GM18951 (cell line): Measurements from ENCODE around the gene TMEM135.

Experiments
- POLR2A ChIP-seq: IDR thresholded peaks from 4 replicates; pipeline ENCODE4 v1.6.1; 2011; ENCODE audit warnings: mild to moderate bottlenecking; ENCODE audit not compliant: insufficient read length, insufficient read depth; ENCODE audit errors: extremely low read depth
- in situ Hi-C: fragments of 300-500 bp; cut with MboI; formaldehyde crosslinking; loops from one replicate; pipeline ENCODE4 v1.12.0; 2022; ENCODE audit warnings: low sequenced_read_pairs, mixed read lengths, inconsistent platforms; ENCODE audit not compliant: unreplicated experiment

The TMEM135 gene

GRCh38 chr11:87323899-87324298, 286.2 kb downstream of the TMEM135 start:
- in situ Hi-C loops = no loop called here

GRCh38 chr11:87324817-87325489, 287.2 kb downstream of the TMEM135 start:
- in situ Hi-C loops = no loop called here

More at GRCh38 chr11:87323899-87324298, 286.2 kb downstream of the TMEM135 start:
- no peak for TF ChIP-seq POLR2A

DNA sequence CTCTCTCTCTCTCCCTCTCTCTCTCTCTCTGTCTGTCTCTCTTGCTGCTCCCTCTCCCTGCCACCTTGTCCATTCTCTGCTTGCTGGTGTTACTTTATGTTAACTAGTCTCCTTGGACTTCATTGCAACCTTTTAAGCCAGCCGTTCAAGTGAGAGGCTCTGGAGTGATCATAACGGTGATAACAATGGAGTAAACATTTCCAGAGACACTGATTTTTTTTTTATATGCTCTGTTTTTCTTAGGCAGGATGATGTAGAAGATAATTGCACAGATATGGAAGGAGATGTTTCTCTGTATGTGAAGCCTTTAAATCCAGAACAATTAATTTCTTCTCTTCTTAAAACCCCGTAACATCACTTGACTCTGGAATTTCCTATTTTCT, 287.7 kb downstream of the TMEM135 start:
- in situ Hi-C loops = no loop called here
- TF ChIP-seq POLR2A = no peak

More at GRCh38 chr11:87324817-87325489, 287.2 kb downstream of the TMEM135 start:
- no peak for TF ChIP-seq POLR2A

GRCh38 chr11:87326594-87326993, 288.9 kb downstream of the TMEM135 start:
- TF ChIP-seq POLR2A = no peak
- in situ Hi-C loops = no loop called here

DNA sequence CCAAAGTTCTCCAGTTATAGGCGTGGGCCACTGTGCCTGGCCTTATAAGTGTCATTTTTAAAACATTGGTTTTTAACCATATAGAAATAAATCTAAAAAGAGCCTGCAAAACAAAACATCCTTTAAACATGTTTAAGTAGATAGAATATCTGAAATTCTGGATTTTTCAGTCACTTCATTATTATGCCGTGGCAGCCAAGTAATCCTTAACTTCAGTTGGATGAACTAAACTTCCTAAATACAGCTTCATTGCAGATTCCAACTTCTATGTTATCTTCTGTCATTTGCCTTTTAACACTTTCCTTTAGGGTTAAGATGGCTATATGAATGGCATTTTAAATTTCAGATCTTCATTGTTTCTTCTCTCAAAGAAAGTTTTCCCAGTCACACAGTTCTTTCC, 291.4 kb downstream of the TMEM135 start:
- in situ Hi-C loops = no loop called here
- no peak for TF ChIP-seq POLR2A

DNA sequence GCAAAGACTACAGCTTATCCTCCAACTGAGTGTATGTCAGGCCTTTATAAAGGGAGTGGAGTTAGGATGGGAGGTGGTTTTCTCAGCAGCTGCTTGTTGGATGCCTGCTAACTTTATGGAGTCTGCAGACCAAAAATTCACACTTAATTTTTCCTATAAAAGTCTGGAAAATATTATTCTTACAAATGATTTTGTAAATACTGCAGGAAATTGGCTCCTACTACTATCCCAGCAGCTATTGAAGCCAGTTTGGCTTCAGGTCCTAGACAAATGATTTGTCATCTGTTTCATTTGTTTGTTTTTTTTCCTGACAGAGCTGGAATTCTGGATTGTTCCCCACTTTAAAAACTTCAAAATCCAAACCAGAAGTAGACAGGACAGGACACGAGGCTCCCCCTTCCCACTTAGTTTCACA, 292.5 kb downstream of the TMEM135 start:
- TF ChIP-seq POLR2A = no peak
- in situ Hi-C loops = no loop called here

- no peak for TF ChIP-seq POLR2A
- in situ Hi-C loops = no loop called here
Observed at GRCh38 chr11:87331273-87331672, 293.5 kb downstream of the TMEM135 start.

DNA sequence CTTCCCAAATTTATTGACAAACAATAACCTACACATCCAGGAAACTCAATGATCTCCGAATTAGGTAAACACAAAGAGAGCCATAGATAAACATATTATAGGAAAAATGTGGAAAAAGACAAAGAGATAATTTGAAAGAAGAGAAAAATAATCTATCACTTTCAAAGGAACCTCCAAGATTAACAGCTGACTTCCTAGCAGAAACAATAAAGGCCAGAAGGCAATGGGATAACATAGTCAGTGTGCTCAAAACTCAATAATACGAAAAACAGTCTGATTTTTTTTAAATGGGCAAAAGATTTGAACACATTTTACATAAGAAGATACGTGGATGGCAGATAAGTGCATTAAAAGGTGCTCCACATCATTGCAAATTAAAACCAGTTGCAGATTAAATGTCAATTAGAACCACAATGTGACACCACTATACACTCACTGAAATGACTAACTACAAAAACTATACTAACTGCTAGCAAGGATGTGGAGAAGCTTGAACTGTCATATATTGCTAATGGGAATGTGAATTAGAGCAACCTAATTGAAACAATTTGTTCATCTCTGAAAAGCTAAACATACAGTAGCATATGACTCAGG, 300.4 kb downstream of the TMEM135 start:
- in situ Hi-C loops = no loop called here
- no peak for TF ChIP-seq POLR2A

DNA sequence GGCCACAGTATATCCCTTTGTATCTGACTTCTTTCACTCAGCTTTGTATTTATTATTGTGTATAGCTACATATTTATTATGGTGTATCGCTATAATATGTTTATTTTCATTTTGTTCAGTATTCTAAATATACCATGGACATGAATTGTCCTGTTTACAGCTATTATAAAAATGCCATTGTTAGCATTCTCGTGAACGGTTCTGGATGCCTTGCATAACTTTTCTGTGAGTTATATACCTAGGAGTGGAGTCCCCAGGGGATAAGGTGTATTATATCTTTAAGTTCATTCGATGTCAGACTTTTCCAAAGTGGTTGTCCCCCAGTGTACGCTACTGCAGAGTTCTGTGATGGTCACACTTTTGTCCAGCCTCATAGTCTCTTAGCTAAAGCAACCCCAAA, 301.7 kb downstream of the TMEM135 start:
- in situ Hi-C loops = no loop called here
- no peak for TF ChIP-seq POLR2A

GRCh38 chr11:87347441-87347840, 309.7 kb downstream of the TMEM135 start:
- TF ChIP-seq POLR2A = no peak
- in situ Hi-C loops = no loop called here

- no peak for TF ChIP-seq POLR2A
- in situ Hi-C loops = no loop called here
Observed at GRCh38 chr11:87347854-87348253, 310.1 kb downstream of the TMEM135 start.

GRCh38 chr11:87351676-87352075, 313.9 kb downstream of the TMEM135 start:
- in situ Hi-C loops = loop anchor here (10.0 to 25.0 kb wide), 2 partner anchors 73 to 1211 kb away; no protein-coding TSS in a partner anchor
- TF ChIP-seq POLR2A = no peak

GRCh38 chr11:87352759-87353707, 315.3 kb downstream of the TMEM135 start:
- in situ Hi-C loops = loop anchor here (10.0 to 25.0 kb wide), 2 partner anchors 72 to 1209 kb away; no protein-coding TSS in a partner anchor
- TF ChIP-seq POLR2A = no peak
